ENCODE data around the gene TBC1D22B.

GRCh38 chr6:37305841-37306425, 48.4 kb downstream of the TBC1D22B start:
- no peak for TF ChIP-seq CTCF (IDR thresholded peaks at IDR 0.05)
- TF ChIP-seq EZH2 (IDR thresholded peaks at IDR 0.05) = no peak
